HCT116 (cell line): Measurements from ENCODE around the gene STXBP5L. TPM values are rescaled to one million over a fixed set of nuclear protein-coding genes. Genes with fewer than 3 reads are reported as not detected.
"Not testable (repeated sequence)": the region's sequence is repeated elsewhere in the genome, so short reads cannot be mapped to it uniquely, and the experiment has no call there.

ENCODE experiments used
- ATAC-seq: fragments of 200-7000 bp; cut with Tn5 transposase; 2 replicates; pipeline ENCODE4 v1.9.1; 2020; ENCODE audit warnings: mild to moderate bottlenecking, moderate library complexity
- BruUV-seq: library from RNA; stranded (reverse); fragments of 400-500 nt; replicated peaks from 2 replicates; lab custom pipeline; 2021; lab: Mats Ljungman, UMichigan
- CTCF ChIA-PET: fragments of 300-600 bp; sonication (Branson Sonifier 250); formaldehyde crosslinking; loops from one replicate; lab custom pipeline; 2021; ENCODE audit warnings: antibody characterized with exemption; lab: Charles Lee
- POLR2A ChIA-PET: fragments of 300-600, 350-600 bp; sonication (Branson Sonifier 250); formaldehyde crosslinking; loops from one replicate; lab custom pipeline; 2021; ENCODE audit warnings: antibody characterized with exemption; lab: Charles Lee
- RAD21 ChIA-PET, 2 experiments: fragments of 300-600 bp; sonication (Branson Sonifier 250); formaldehyde crosslinking; loops; one replicate each; lab custom pipeline; 2023; ENCODE audit warnings: low total read pairs in 2 of 2; ENCODE audit not compliant: uncharacterized antibody in 2 of 2, unreplicated experiment in 2 of 2, low non-redundant PET in 1 of 2; lab: Charles Lee
- DNase-seq: peaks from one replicate; pipeline ENCODE4 v3.0.0-alpha.2; 2010; ENCODE audit warnings: low read depth, low spot score
- H2AFZ ChIP-seq: fragments of 200-600 bp; shearing (Covaris generic), sonication (generic); 2 replicates; pipeline ENCODE4 v1.6.1; 2017; ENCODE audit warnings: low read depth, mixed run types, mixed read lengths, antibody characterized with exemption, low read length; ENCODE audit not compliant: poor library complexity, severe bottlenecking
- H3K27ac ChIP-seq: 2 replicates; pipeline ENCODE4 v1.5.1; 2012; ENCODE audit warnings: low read depth, low read length
- H3K27me3 ChIP-seq: fragments of 200-600 bp; sonication (generic); 2 replicates; pipeline ENCODE4 v1.6.1; 2016; ENCODE audit warnings: mixed run types, low read length, mixed read lengths; ENCODE audit not compliant: insufficient read depth
- H3K36me3 ChIP-seq, 2 experiments: fragments of 200-500 bp in 1 of 2; fragments of 200-600 bp in 1 of 2; sonication (Bioruptor generic) in 1 of 2; sonication (generic) in 1 of 2; 2 replicates each; pipeline versions ENCODE4 v1.5.1 to v1.6.1; 2014 to 2016; ENCODE audit warnings: low read length in 2 of 2, inconsistent platforms in 1 of 2, mixed read lengths in 1 of 2, mixed run types in 1 of 2; ENCODE audit not compliant: insufficient read depth in 2 of 2, control insufficient read depth in 1 of 2
- H3K4me1 ChIP-seq, 2 experiments: fragments of 200-600 bp in 1 of 2; sonication (generic) in 1 of 2; 2 replicates each; pipeline versions ENCODE4 v1.5.1 to v1.6.1; 2012 to 2017; ENCODE audit warnings: low read length in 2 of 2, inconsistent platforms in 1 of 2, mild to moderate bottlenecking in 1 of 2, mixed read lengths in 1 of 2, mixed run types in 1 of 2, moderate library complexity in 1 of 2; ENCODE audit not compliant: insufficient read depth in 2 of 2, control insufficient read depth in 1 of 2
- H3K4me2 ChIP-seq: fragments of 200-600 bp; sonication (generic); 2 replicates; pipeline ENCODE4 v1.6.1; 2017; ENCODE audit warnings: mixed run types, low read length, mixed read lengths
- H3K4me3 ChIP-seq, 2 experiments: fragments of 200-600 bp in 1 of 2; sonication (generic) in 1 of 2; replicated peaks in 1 of 2; 2 replicates each; pipeline ENCODE4 v1.5.1; 2011 to 2016; ENCODE audit warnings: low read length in 2 of 2, control low read depth in 1 of 2, low read depth in 1 of 2, mild to moderate bottlenecking in 1 of 2, mixed read lengths in 1 of 2, mixed run types in 1 of 2
- H3K79me2 ChIP-seq: fragments of 200-600 bp; sonication (generic); 2 replicates; pipeline ENCODE4 v1.6.1; 2017; ENCODE audit warnings: mild to moderate bottlenecking, mixed run types, low read length, moderate library complexity, mixed read lengths; ENCODE audit not compliant: insufficient read depth
- H3K9ac ChIP-seq: fragments of 200-600 bp; sonication (generic); 2 replicates; pipeline ENCODE4 v1.6.1; 2016; ENCODE audit warnings: low read length, mixed read lengths
- H3K9me2 ChIP-seq: fragments of 200-600 bp; sonication (generic), shearing (Covaris generic); 2 replicates; pipeline ENCODE4 v1.6.1; 2017; ENCODE audit warnings: mixed run types, mild to moderate bottlenecking, moderate library complexity; ENCODE audit not compliant: insufficient read depth
- H3K9me3 ChIP-seq, 2 experiments: fragments of 200-500 bp in 1 of 2; fragments of 200-600 bp in 1 of 2; sonication (Bioruptor generic) in 1 of 2; sonication (generic) in 1 of 2; 2 replicates each; pipeline ENCODE4 v1.6.1; 2014 to 2017; ENCODE audit warnings: low read length in 2 of 2, mixed read lengths in 2 of 2, inconsistent platforms in 1 of 2, low read depth in 1 of 2, mild to moderate bottlenecking in 1 of 2, mixed run types in 1 of 2, moderate library complexity in 1 of 2; ENCODE audit not compliant: control insufficient read depth in 1 of 2, insufficient read depth in 1 of 2
- H4K20me1 ChIP-seq: fragments of 200-600 bp; sonication (generic), shearing (Covaris generic); 2 replicates; pipeline ENCODE4 v1.6.1; 2017; ENCODE audit warnings: mixed run types, mild to moderate bottlenecking, moderate library complexity; ENCODE audit not compliant: insufficient read depth
- CEBPB ChIP-seq: IDR thresholded peaks from 2 replicates; pipeline ENCODE4 v1.6.1; 2012; ENCODE audit warnings: low read depth
- FOSL1 ChIP-seq: IDR thresholded peaks from 2 replicates; pipeline ENCODE4 v1.6.1; 2012; ENCODE audit warnings: low read depth
- POLR2A ChIP-seq: IDR thresholded peaks from 2 replicates; pipeline ENCODE4 v1.7.0; 2011; ENCODE audit warnings: borderline replicate concordance; ENCODE audit not compliant: insufficient read depth, insufficient read length; ENCODE audit errors: extremely low read depth
- SP1 ChIP-seq: IDR thresholded peaks from 2 replicates; pipeline ENCODE4 v1.6.1; 2012; ENCODE audit warnings: low read depth
- YY1 ChIP-seq: IDR thresholded peaks from 2 replicates; pipeline ENCODE4 v1.6.1; 2011; ENCODE audit warnings: low read length, low read depth, moderate library complexity, mild to moderate bottlenecking; ENCODE audit not compliant: insufficient replicate concordance; ENCODE audit errors: extremely low read depth
- ZNF274 ChIP-seq: fragments of 200-500 bp; sonication (Bioruptor generic); IDR thresholded peaks from 2 replicates; pipeline ENCODE4 v1.6.1; 2014; ENCODE audit warnings: mild to moderate bottlenecking, low read depth, low read length, inconsistent platforms
- intact Hi-C: fragments of 100-400 bp; cut with micrococcal nuclease; formaldehyde crosslinking; loops from 2 replicates; pipeline ENCODE4 v1.10.0; 2022
- total RNA-seq: library from RNA; stranded (reverse); gene quantifications from one replicate; pipeline ENCODE4 v1.2.1, GENCODE V29; 2021; ENCODE audit not compliant: unreplicated experiment
- TF ChIP-seq, protein P1 (sequence below): IDR thresholded peaks from 2 replicates; pipeline ENCODE4 v1.6.1; 2012; ENCODE audit warnings: low read depth
- TF ChIP-seq, protein P2 (sequence below): IDR thresholded peaks from 2 replicates; pipeline ENCODE4 v1.6.1; 2011; ENCODE audit warnings: mild to moderate bottlenecking, low read length, moderate library complexity; ENCODE audit not compliant: insufficient replicate concordance; ENCODE audit errors: extremely low read depth
- TF ChIP-seq, protein P3 (sequence below), 3 experiments: fragments of 200-600 bp in 1 of 3; sonication (generic) in 1 of 3; IDR thresholded peaks in 2 of 3; conservative IDR thresholded peaks in 1 of 3; 2 replicates each; pipeline ENCODE4 v1.5.1; 2012 to 2017; ENCODE audit warnings: low read depth in 2 of 3, low read length in 2 of 3, antibody characterized with exemption in 1 of 3, borderline replicate concordance in 1 of 3, control low read depth in 1 of 3, mild to moderate bottlenecking in 1 of 3, mixed read lengths in 1 of 3, mixed run types in 1 of 3, moderate library complexity in 1 of 3; ENCODE audit not compliant: insufficient read depth in 1 of 3

Gene STXBP5L
- total RNA-seq, 1 experiment from 2014 or later = not detected

DNA sequence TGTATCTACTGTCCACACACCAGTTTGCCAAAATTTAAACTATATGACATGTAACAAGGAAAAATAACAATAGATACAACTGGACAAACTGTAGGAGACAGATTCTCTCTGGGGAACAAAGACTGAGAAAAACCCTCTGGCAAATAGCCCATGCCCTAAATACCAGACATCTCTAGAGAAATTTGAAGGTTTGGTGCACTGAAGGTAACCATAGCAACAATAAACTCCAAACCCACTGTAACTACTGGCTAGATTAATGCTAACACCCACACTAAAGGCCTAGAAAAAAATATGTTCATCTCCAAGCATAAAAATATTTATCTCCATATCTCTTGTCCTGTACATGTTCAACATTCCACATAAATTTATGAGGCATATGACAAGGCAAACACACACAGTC is 267.1 kb downstream of the STXBP5L start:
- CTCF ChIA-PET = interaction anchor here (1.1 kb wide), 1 partner anchor 380 kb away, joined by 3 read pairs; no protein-coding TSS in a partner anchor
- BruUV-seq = no TSS peak

DNA sequence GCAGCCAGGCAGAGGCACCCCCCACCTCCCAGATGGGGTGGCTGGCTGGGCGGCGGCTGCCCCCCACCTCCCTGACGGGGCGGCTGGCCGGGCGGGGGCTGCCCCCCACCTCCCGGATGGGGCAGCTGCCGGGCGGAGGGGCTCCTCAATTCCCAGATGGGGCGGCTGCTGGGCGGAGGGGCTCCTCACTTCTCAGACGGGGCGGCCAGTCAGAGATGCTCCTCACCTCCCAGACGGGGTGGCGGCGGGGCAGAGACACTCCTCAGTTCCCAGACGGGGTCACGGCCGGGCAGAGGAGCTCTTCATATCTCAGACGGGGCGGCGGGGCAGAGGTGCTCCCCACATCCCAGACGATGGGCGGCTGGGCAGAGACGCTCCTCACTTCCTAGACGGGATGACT is 282.6 kb downstream of the STXBP5L start:
- H3K4me3 ChIP-seq, DNase-seq, H2AFZ ChIP-seq, H3K4me1 ChIP-seq, H3K27ac ChIP-seq, CTCF ChIA-PET, BruUV-seq, H3K9me3 ChIP-seq, H3K79me2 ChIP-seq, H3K9me2 ChIP-seq, H3K4me2 ChIP-seq, intact Hi-C loops, POLR2A ChIA-PET, H4K20me1 ChIP-seq, H3K36me3 ChIP-seq, RAD21 ChIA-PET, ATAC-seq, H3K9ac ChIP-seq, H3K27me3 ChIP-seq: not testable (repeated sequence)

More for the DNA sequence above, 267.1 kb downstream of the STXBP5L start:
- ATAC-seq (no peak), DNase-seq (no peak)
- ChIA-PET POLR2A (no interaction called here), RAD21 (no interaction called here)
- H2AFZ ChIP-seq = no peak overlapping the region
- H3K9me2 ChIP-seq = no peaks in the 10 kb centered on the region
- intact Hi-C loops = no loop called here
- H3K9ac ChIP-seq = no peak overlapping the region
- H3K27me3 ChIP-seq = no peaks in the 10 kb centered on the region
- H3K9me3 ChIP-seq = no peaks in the 10 kb centered on the region
- no peaks in the 10 kb centered on the region for H4K20me1 ChIP-seq
- H3K36me3 ChIP-seq = no peaks in the 10 kb centered on the region
- no peaks in the 10 kb centered on the region for H3K4me1 ChIP-seq
- no peak overlapping the region for H3K4me3 ChIP-seq
- H3K4me2 ChIP-seq = no peak overlapping the region
- no peak overlapping the region for H3K27ac ChIP-seq
- no peaks in the 10 kb centered on the region for H3K79me2 ChIP-seq
- TF ChIP-seq ZNF274 (no peak), POLR2A (no peak), CEBPB (no peak), FOSL1 (no peak), YY1 (no peak), SP1 (no peak)
- TF ChIP-seq, protein P1, sequence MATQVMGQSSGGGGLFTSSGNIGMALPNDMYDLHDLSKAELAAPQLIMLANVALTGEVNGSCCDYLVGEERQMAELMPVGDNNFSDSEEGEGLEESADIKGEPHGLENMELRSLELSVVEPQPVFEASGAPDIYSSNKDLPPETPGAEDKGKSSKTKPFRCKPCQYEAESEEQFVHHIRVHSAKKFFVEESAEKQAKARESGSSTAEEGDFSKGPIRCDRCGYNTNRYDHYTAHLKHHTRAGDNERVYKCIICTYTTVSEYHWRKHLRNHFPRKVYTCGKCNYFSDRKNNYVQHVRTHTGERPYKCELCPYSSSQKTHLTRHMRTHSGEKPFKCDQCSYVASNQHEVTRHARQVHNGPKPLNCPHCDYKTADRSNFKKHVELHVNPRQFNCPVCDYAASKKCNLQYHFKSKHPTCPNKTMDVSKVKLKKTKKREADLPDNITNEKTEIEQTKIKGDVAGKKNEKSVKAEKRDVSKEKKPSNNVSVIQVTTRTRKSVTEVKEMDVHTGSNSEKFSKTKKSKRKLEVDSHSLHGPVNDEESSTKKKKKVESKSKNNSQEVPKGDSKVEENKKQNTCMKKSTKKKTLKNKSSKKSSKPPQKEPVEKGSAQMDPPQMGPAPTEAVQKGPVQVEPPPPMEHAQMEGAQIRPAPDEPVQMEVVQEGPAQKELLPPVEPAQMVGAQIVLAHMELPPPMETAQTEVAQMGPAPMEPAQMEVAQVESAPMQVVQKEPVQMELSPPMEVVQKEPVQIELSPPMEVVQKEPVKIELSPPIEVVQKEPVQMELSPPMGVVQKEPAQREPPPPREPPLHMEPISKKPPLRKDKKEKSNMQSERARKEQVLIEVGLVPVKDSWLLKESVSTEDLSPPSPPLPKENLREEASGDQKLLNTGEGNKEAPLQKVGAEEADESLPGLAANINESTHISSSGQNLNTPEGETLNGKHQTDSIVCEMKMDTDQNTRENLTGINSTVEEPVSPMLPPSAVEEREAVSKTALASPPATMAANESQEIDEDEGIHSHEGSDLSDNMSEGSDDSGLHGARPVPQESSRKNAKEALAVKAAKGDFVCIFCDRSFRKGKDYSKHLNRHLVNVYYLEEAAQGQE = no peak
- TF ChIP-seq, protein P2, sequence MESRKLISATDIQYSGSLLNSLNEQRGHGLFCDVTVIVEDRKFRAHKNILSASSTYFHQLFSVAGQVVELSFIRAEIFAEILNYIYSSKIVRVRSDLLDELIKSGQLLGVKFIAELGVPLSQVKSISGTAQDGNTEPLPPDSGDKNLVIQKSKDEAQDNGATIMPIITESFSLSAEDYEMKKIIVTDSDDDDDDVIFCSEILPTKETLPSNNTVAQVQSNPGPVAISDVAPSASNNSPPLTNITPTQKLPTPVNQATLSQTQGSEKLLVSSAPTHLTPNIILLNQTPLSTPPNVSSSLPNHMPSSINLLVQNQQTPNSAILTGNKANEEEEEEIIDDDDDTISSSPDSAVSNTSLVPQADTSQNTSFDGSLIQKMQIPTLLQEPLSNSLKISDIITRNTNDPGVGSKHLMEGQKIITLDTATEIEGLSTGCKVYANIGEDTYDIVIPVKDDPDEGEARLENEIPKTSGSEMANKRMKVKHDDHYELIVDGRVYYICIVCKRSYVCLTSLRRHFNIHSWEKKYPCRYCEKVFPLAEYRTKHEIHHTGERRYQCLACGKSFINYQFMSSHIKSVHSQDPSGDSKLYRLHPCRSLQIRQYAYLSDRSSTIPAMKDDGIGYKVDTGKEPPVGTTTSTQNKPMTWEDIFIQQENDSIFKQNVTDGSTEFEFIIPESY = no peak
- TF ChIP-seq, protein P3, sequence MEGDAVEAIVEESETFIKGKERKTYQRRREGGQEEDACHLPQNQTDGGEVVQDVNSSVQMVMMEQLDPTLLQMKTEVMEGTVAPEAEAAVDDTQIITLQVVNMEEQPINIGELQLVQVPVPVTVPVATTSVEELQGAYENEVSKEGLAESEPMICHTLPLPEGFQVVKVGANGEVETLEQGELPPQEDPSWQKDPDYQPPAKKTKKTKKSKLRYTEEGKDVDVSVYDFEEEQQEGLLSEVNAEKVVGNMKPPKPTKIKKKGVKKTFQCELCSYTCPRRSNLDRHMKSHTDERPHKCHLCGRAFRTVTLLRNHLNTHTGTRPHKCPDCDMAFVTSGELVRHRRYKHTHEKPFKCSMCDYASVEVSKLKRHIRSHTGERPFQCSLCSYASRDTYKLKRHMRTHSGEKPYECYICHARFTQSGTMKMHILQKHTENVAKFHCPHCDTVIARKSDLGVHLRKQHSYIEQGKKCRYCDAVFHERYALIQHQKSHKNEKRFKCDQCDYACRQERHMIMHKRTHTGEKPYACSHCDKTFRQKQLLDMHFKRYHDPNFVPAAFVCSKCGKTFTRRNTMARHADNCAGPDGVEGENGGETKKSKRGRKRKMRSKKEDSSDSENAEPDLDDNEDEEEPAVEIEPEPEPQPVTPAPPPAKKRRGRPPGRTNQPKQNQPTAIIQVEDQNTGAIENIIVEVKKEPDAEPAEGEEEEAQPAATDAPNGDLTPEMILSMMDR (IDR thresholded peaks at IDR 0.05 in 2 of 3, conservative IDR thresholded peaks at IDR 0.05 in 1 of 3; ENCODE audit: borderline replicate concordance in 1 of 3, insufficient read depth in 1 of 3, low read depth in 2 of 3, low read length in 2 of 3) = no peak
